HG03354 (cell line): ENCODE results near the gene SMCR8.
A peak's percentile ranks its signal among the peaks of the same experiment; 100 is the strongest.
"Not testable (repeated sequence)": the region's sequence is repeated elsewhere in the genome, so short reads cannot be mapped to it uniquely, and the experiment has no call there.

Source experiments
- ATAC-seq: cut with Tn5 transposase; IDR thresholded peaks from one replicate; pipeline ENCODE4 v1.9.1; 2021; ENCODE audit warnings: mild to moderate bottlenecking; ENCODE audit not compliant: unreplicated experiment, poor library complexity, severe bottlenecking

The SMCR8 gene

DNA sequence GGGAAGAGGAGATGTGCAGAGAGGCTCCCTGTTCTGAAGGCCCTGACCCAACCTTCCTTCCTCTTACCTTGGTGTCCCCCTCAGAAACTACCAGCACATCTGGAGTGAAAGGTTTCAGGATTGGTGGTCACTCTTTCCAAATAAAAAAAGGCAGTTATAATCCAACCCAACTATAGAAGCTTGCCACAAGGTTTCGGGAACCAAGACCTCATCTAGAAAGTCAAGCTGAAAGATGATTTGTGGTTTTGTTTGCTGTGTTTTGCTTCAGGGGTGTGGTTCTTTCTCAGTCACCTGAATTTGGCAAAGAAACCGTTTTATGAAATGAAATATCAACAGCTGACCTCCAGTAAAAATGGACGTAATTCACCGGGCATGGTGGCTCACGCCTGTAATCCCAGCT, 28.9 kb downstream of the SMCR8 start:
- no peak for ATAC-seq

DNA sequence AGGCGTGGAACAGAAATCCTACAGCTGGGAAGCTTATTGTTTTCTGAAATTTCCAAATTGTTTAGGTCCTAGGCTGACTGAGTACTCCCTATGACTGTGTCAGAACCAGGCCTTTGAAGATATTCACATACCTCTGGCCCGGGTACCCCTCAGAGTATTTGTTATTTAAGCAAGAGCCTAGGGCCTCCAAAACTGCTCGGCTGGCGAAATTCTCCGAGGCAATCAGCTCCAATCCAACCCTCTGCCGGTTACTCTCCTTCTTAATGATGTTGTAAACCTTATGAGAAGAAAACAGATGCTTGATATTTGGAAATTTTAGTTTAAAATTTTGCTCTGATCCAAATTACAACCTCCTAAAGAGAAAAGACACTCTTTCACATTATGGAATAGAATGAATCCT, 38.4 kb downstream of the SMCR8 start:
- no peak for ATAC-seq

DNA sequence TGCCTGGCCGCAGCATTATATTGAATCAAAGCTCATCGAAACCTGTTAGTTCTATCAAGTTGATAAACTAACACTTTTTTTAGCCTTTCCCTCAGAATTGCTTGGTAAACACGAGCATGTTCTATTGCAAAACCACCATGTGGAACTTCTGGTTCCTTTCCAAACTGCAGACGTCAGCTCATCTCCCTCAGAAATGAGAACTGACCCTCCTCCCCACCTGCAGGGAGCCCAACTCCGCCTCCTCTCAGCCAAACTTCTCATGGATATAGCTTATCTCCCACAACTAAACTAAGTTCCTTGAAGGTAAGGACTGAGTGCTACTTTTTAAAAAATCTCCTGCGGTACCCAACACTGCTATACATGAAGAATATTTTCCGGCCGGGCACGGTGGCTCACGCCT, 41.5 kb downstream of the SMCR8 start:
- no peak for ATAC-seq

DNA sequence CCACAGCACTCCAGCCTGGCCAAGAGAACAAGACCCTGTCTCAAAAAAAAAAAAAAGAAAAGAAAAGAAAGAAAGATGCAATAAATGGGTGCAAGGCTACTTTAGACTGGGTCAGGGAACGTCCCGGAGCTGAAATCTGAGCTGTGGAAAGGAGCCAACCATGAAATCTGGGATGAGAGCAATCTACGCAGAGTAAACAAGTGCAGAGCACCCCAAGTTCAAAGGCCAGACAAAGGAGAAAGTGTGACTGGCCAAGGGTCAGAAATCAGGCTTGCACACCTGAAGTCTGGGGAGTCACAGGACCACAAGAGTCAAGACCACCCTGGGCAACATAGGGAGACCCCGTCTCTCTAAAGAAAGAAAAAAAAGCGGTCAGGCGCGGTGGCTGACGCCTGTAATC, 45.4 kb downstream of the SMCR8 start:
- no peak for ATAC-seq

DNA sequence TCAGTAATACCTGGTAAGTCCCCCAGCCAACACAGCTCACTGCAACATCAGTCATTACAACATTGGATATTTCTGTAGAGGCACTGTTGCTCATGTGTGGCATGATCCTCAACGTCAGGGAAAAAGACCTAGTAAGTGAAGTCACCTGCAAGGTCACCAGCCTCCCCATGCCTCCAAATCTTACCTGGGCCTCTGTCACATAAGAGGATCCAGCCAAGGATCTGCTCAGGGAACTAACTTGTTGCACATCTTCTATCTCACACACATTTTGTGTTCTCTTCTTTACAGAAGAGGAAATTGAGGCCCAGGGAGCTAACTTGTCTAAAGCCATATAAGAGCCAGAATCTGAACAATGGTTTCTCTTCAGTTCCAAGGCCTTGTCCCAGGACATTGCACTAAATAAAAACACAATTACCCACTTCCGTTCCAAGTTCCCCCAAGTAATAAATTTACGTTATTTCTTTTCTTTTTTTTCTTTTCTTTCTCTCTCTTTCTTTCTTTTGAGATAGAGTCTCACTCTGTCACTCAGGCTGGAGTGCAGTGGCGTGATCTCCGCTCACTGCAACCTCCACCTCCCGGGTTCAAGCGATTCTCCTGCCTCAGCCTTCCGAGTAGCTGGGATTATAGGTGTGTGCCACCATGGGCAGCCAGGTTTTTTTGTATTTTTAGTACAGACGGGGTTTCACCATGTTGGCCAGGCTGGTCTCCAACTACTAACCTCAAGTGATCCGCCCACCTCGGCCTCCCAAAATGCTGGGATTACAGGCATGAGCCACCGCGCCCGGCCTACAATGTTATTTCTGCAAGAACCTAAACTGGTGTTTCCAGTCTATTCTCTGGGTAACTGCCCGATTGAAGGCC, 47.0 kb downstream of the SMCR8 start:
- no peak for ATAC-seq

DNA sequence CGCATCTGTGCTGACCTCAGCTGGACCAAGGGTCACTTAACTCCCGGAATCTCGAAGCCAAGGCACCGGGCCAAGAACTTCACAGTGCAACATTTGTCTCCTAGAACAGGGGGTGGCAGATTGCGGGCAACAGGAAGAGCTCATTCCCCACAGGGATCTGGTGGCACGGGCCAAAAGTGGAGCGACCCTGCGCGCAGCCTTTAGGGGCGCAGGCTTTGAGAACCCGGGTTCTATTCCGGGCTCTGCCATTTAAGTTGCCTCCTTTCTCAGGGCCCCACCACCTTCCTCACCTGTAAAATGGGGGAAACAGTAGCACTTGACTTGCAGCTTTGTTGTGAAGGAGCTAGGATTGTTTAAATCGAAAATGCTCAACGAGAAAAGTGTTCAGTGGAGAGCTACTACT, 47.6 kb downstream of the SMCR8 start:
- ATAC-seq, result peak; percentile 21

DNA sequence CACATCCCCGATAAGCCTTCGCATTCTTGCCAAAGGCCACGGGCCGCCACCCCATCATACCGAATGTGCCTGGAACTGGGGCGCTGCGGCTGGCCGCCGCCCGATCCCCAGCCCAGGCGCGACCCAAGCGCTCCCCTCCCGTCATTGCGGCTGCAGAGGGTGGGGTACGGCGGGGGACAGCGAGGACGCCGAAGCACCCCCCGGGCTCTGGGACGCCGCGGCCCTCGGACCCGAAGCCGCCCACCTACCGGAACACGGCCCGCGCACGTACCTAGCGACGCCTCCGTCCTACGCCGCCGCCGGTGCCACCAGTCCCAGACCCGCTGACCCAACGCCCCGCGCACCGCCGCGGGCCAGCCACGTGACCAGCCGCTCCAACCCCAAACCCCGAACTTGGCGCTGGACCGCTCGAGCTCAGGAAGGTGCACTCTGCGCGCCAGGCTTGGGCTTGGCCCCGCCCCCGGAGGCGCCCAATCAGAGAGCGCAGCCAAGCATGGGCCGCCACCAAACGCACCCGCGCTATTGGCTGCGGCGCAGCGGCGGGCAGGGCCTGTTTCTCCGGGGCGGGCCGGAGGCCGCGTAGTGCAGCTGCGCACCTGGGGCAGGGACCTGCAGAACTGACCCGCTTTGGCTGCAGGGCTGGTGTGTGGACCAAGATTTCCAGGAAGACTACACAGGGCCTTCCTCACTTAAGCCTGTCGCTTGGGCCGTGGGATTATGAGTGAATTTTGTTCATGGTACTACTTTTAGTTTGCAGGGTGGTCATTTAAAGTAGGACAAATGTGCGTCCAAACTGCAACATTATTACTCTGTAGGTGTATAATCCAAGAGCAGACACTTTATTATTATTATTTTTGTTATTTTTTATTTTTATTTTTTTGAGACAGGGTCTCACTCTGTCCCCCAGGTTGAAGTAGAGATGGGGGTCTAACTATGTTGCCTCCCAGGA, 48.3 kb downstream of the SMCR8 start, which contains the start of gene SHMT1:
TSS of gene SHMT1 (minus strand) at position 450 of the 949 bp plus-strand sequence. CDS start 7,569 bp downstream, outside the sequence.
- ATAC-seq, result peak; percentile 98

DNA sequence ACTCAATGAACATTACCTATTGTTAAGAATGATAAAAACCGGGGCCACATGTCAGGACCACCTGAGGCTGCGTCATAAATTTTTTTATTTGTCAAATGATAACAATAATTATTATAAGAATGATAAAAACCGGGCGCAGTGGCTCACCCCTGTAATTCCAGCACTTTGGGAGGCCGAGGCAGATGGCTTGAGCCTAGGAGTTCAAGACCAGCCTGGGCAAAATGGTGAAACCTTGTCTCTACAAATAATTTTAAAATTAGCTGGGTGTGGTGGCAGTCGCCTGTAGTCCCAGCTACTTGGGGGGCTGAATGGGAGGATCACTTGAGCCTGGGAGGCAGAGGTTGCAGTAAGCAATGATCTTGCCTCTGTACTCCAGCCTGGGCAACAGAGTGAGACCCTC, 49.1 kb downstream of the SMCR8 start:
- ATAC-seq, result no peak

DNA sequence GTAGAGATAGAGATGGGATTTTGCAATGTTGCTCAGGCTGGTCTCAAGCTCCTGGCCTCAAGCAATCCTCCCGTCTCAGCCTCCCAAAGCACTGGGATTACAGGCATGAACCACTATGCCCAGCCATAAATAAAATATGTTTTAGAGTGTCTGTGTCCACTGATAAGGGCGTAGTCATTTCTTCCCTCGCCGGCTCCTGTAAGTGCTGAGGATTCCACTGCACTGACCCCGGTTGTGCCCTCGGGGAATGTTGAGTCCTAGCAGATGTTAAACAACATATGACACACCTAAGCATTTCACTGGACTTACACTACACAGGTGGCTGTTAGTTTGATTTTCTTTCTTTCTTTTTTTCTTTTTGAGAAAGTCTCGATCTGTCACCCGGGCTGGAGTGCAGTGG, 53.9 kb downstream of the SMCR8 start:
- no peak for ATAC-seq

DNA sequence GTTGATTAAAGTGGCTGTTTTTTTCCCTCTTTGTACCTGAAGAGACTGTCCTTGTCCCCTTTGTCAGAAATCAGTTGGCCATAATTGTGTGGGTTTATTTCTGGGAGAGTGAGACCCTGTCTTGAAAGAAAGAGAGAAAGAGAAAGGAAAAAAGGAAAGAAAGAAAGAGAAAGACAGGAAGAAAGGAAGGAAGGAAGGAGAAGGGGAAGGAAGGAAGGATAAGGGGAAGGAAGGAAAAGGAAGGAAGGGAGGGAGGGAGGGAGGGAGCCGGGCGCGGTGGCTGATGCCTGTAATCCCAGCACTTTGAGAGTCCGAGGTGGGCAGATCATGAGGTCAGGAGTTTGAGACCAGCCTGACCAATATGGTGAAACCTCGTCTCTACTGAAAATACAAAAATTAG, 55.7 kb downstream of the SMCR8 start:
- no peak for ATAC-seq

DNA sequence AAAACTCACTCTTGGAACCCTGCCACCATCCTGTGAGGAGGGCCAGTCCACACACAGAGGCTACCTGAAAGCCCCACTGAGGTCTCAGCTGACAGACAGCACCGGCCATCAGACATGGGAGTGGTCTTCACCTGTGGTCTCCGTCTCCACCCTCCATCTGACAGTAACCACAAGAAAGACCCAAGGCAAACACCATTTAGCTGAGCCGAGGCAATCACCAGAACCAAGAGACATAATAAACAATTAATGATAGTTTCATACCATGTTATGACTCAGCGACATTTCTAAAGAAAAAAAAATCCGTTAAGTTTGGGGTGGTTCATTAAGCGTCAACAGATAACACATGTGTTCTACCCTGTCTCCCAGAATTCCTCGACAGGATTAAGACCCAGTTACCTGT, 56.4 kb downstream of the SMCR8 start:
- ATAC-seq, result no peak

DNA sequence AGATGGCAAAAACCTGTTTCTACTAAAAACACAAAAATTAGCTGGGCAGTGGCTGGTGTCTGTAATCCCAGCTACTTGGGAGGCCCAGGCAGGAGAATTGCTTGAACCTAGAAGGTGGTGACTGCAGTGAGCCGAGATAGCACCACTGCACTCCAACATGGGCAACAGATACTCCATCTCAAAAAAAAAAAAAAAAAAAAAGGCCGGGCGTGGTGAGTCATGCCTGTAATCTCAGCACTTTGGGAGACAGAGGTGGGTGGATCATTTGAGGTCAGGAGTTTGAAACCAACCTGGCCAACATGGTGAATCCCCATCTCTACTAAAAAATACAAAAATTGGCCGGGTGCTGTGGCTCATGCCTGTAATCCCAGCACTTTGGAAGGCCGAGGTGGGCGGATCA, 58.1 kb downstream of the SMCR8 start:
- not testable (repeated sequence) for ATAC-seq

DNA sequence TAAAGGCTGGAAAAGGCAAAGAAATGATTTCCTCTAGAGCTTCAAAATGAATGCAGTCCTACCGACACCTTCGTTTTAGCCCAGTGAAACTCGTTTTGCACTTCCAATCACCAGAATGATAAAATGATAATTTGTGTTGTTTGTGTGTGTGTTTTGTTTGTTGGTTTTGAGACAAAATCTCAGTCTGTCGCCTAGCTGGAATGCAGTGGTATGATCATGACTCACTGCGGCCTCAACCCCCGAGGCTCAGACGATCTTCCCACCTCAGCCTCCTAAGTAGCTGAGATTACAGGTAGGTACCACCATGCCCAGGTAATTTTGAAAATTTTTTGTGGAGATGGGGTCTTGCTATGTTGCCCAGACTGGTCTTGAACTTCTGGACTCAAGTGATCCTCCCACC, 59.1 kb downstream of the SMCR8 start:
- no peak for ATAC-seq
